ENCODE results near the gene DNAH1.

The DNAH1 gene

DNA sequence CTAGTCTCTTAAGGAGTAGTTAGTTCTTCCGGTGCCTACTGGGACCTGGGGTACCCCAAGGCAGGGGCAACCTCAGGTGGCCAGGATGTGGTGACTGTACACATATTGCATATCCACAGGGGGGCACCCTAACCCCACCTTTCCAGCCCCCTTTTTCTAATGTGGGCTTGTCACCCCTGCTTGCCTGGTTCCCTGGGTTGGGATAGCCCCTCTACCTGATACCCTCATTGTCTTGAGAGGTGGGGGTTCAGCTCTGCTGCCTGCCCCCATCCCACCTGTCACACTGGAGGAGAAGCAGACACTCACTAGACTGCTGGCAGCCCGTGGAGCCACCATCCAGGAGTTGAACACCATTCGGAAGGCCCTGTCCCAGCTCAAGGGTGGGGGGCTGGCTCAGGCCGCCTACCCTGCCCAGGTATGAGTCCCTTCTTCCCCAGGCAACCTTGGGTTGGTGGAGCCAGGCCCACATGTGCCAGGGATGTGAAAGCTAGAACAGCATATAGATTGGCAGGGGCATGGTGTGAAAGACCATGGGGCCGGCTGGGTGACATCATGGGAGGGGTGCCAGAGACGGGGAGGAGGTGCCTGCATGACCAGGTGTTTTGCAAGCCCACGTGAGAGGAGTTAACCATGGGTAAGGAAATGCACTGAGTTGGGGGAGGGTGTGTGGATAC lies 24.5 kb upstream of the DNAH1 start:
- peak; percentile 41 to 59 for DNase-seq

DNA sequence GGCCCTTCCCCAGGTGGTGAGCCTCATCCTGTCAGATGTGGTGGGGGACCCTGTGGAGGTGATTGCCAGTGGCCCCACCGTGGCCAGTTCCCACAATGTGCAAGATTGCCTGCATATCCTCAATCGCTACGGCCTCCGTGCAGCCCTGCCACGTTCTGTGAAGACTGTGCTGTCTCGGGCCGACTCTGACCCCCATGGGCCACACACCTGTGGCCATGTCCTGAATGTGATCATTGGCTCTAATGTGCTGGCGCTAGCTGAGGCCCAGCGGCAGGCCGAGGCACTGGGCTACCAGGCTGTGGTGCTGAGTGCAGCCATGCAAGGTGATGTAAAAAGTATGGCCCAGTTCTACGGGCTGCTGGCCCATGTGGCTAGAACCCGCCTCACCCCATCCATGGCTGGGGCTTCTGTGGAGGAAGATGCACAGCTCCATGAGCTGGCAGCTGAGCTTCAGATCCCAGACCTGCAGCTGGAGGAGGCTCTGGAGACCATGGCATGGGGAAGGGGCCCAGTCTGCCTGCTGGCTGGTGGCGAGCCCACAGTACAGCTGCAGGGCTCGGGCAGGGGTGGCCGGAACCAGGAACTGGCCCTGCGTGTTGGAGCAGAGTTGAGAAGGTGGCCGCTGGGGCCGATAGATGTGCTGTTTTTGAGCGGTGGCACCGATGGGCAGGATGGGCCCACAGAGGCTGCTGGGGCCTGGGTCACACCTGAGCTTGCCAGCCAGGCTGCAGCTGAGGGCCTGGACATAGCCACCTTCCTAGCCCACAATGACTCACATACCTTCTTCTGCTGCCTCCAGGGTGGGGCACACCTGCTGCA lies 23.7 kb upstream of the DNAH1 start:
- no peak for DNase-seq

DNA sequence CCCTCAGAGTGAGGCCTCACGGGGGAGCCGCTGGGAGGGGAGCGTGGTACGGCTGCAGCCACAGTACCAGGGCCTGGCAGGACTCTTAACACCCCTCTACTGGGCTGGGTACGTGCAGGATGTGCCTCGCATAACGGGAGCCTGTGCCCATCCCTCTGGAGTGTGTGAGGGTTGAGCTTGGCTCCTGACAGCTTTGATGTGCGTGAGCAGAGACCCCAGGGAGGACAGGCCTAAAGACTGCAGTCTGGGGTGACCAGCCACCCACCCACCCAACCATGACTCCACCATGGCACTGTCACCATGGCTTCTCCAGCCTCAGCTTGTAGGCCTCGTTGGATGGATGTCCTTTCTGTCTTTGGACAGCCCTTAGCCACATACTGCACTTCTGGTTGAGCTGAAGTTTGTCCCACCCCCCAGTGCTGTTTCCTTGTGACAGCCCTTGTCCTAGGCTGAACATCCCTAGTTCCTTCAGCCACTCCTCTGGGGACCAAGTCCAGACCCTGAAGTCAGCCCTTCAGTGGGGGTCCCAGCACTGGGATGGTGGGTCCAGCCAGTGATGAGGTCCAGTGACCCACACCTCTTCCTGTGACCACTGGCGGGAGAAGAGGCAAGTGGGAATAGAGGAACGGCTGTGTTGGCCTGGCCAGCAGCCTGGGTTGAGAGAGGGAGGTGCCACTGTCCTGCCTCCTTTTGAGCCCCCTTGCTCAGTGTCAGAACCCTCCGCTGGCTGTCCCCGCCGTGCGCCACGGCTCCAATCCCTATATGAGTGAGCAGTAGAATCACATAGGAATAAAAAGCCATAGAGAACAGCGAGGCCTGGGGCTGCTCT lies 22.4 kb upstream of the DNAH1 start:
- no peak for DNase-seq

DNA sequence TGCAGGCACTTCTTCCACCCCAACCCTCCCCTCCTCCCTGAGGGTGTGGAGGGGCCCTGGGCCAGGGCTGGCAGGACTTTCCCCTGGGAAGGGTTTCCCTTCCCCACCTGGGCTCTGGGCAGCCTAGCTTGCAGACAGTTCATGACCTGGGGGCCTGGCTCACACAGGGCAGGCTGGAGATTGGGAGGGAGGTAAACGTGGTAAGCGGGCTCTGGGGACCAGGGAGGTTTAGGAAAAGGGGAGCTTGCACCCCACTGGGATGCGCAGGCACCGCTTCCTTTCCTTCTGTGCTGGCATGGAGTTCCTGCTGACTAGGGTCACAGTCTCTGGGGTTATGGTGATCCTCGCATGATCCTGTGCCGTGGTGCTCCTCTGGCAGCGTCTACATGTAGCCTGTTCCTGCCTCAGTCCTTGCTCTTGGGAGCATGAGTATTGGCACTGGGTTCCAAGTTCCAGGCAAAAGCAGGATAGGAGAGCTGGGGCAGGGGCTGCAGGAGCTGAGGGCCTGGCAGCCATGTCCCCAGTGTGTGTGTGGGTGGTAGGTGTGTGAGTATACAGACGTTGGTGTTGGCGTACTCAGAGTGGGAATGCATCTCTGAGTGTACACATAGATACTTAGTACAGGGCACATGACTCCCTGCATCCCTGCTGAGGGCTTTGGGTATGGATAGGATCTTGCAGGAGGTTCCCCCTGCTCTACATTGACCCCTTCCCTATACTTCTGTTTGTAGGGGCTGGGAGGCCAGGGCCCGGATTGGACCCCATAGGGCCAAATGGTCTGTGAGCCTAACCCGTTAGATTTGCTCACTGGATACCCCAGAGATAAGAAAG lies 21.6 kb upstream of the DNAH1 start:
- DNase-seq = no peak

DNA sequence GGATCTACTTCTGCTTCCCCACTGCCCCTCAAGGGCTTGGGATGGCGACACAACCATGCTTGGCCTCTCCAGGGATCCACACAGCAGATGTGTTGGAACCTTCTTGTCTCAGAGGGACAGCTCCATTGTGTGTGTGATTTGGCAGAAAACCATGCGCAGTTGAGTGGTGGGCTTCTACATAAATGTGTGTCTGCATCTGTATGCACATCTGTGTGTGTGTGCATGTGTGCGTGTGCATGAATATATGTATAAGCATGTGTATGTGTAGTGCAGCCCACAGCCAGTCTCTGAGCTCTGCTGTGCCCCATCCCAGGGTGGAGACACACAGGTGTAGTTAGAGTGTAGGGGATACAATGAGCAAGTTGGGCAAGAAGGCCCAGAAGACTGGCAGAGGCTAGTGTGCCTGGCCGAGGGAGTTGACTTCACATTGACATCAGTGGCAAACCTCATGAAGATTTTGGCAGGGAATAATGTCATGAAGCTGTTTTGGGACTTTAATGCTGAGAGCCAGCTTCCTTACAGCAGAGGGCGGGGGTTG lies 20.4 kb upstream of the DNAH1 start:
- no peak for DNase-seq

DNA sequence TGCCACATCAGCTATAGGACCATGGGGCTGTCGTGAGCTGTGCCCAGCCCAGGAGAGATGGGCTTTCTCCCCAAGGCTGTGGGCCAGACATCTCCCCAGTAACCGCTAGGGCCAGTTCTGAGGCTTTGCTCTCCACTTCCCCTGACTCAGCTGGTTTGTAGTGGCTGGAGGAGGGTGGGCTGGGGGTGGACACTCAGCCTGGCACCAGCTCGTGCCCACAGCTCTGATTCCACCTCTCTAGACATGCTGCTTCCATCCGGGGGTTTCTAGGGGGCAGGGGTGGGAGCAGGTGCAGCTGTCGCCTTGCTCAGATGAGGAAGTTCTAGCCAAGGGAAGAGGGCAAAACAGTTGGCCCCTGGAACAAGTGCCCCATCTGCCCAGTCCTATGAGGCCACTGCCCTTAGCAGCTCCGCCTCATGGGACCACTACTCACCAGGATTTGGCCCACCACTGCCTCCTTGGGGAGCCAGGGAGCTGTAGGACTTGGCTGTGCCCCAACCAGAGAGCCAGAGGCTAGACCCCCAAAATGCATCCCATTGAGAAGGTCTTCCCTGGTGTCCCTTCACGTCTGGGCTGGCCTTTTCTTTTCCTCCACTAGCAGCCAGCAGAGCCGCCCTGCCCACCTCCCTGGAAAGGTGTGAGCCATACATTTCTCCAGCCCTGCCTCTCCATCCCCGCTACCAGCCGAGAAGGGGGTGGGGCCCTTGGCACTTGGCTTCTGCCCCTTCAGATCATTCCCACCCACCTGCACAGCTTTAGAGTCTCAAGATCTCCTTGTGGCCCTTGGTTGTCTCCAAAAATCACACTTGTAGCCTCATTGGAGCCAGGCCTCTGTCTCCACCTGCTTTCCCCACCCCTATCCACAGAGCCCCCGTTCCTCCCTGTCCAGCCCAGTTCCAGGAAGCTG lies 18.6 kb upstream of the DNAH1 start:
- no peak for DNase-seq

DNA sequence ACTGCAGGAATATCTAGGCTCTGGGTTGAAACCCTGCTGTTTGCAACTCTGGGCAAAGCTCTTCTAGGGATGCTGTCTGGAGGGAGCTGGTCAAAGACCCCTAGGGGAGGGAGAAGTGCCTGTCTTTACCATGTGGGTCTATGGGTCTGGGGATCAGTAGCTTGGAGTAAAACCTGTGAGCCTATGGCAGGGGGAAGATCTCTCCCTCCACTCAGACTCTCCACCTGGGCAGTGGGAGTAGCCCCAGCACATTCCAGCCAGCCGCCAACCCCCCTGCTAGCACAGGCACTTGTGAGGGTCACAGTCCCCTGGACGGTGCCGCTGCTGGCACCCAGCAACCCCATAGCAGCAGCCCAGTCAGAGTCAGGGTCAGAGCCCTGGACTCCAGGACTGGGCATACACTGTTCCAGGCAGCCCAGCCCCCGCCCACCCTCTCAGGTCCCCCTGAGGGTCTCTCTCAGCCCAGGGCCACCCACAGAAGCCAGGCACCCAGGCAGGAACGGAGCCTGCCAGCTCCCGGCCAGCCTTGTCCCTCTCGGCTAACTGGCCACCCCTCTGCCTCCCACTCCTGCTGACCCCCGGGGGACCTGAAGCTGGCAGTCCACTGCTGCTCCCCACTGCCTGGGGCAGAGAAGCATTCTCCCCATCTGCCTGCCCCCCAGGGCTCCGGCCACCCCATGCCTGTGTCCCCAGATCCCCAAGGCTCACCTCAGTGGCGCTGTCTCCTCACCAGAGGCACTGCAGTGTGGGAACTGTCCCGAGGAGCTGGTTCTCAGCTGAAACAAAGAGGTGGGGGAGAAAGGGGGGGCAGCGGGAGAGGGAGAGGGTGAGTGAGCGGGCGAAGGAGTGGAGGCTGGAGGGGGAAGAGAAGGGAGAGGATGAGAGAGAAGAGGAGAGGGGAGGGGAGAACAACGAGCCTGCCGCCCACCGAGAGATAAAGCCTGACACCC lies 17.7 kb upstream of the DNAH1 start:
- DNase-seq = no peak

DNA sequence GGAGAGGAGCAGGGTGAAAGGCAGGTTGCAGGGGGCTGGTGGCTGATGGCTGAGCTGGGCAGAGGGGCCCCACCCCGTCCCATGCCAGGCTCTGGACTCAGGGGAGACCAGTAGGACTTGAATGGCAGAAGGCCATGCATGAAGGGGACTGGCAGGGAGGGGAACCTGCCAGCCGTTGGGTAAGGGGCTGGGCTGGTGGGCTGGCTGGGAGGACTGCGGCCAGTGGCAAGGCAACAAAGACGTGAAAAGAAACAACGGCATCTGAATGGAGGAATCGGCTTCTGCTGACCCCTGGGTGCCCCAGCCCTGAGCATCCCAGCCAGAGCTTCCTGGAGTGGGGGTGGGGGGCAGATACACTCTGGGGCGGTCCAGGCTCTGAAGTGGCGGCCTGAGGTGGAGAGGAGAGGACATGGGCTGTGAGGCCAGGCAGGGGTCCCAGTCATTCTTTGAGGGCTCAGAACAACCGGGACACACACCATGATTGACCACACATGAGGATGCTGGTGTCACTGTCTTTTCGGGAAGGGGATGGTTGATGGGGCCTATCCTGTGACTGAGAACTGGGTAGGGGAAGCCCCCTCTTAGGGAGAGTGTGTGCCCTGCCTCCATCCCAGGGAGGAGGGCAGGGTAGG lies 16.8 kb upstream of the DNAH1 start:
- DNase-seq = no peak

DNA sequence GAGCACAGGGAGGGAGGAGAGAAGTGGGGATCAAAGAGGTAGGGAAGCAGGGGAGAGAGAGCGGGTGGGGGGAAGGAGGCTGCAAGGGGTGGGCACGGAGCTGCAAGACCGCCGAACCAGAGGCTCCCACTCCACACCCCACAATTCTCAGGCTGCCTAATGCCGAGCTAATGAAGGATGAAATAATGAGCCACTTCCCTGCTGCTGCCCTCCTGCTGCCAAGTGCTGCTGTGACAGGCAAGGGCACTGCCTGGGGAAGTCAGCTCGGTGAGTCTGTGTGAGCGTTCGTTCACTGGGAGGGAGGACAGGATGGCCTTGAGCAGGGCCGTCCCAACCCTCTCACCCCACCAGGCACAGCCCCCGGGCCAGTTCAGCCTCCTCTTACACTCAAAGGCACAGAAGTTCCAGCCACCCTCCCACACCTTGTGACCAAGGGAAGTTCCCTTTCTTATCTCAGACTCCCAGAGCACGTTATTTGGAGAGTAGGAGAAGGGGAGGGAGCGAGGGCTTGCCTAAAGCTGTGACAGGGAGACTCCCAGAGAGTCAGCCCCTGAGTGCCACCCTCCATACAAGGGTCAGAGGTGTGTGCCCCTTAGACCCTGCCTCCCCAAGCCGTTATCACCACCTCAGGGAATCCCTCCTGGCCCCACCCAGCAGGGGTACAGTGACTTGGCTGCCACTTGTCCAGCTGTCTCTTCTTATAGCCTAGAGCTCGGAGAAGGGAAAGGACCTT lies 16.1 kb upstream of the DNAH1 start:
- DNase-seq = no peak

DNA sequence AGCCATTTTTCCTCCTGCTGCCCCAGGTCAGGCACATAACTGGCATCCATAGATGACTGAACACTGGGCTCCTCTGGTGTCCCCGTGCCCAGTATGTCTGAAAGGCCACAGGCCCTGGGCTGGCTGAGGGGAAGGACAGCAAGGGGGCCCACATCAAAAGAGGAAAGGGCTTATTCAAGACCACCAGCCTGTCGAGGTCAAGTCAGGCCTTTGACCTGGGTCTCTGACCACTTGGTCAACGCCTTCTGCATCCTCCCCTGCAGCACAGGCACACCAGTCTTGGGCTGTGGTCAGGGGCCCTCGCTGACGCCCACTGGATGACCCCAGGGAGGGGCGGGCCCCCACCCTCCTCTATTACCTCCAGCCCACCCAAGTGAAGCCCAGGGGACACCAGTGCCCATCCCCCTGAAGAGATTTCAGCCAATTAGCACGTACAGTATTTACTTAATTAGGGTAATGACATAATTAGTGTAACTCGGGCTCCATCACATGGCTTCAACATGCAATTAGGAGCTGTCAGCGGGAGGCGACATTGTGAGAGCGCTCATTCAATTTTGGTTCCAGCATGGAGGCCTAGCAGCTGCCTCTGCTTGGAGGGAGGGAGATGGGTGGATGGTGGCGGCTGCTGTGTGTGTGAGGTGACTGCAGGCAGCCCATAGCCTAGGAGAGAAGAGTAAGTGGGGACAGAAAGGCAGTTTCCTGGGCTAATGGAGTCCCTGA lies 13.5 kb upstream of the DNAH1 start:
- DNase-seq = no peak

DNA sequence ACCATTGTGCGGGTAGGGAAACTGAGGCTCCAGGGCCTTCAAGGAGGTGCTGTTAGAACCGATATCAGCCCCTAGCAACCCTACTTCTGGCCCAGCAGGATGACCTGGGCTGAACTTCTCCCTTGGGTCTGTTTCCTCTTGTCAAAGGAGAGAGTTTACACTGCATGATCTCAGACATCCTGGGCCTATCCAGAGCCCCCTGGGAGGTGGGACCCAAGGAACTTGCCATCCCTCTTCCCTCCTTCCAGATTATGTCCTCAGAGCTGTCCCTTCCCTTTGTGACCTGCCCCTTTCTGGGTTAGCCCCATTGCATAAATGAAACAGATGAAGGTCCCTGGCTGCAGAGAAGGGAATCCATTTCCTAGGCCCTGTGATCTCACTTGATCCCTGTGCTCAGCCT lies 12.3 kb upstream of the DNAH1 start:
- DNase-seq = no peak

DNA sequence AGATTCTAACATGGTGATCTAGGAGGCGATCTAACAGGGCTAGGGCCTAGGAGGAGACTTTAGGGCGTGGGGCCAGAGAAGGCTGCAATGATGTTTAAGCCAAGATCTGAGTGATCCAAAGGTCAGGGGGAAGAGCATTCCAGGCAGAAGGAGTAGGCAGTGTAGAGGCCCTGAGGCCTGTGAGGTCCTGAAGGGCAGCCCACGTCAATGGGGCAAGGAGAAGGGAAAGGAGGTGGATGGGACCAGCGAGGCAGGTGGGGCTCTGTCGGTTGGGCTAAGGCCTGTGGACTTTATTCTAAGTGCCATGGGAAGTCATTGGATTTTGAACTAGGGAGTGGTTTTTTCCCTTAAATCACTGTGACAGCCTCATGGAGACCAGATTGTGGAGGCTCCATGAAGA lies 10.2 kb upstream of the DNAH1 start:
- no peak for DNase-seq

DNA sequence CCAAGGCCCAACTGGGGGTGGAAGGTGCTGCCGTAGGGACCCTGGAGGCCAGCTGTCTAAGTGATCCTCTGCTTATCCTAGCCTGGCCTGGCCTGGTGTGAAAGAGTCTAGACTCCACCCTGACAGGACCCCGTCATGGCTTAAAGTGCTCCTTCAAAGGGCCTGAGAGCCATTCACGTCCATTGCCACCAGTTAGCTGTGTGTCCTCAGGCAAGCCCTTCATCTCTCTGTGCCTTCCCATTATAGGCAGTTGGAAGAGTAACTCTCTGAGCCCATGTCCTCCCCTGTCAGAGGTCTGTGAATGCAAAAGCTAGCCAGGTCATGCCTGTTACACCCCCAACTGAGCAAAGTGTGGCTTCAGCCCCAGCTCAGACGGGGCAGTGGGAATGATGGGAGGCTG lies 9.1 kb upstream of the DNAH1 start:
- DNase-seq = no peak

DNA sequence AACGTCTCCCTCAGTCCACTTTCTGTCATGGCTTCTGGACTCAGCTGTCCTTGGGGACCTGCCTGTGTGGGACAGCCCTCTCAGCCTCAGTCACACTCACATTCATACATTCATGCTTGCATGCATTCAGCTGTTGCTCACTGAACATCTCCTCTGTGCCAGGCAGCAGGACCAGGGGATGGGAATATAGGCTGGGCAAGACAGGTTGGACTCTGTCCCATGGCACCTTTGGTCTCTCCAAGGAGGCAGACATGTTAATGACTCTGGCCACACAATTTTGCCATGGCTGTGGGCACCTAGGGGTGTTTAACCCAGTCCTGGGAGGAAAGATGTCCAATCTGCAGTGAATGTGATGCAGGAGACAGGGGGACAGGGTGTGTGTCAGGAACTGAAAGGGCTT lies 7.8 kb upstream of the DNAH1 start:
- DNase-seq = no peak

DNA sequence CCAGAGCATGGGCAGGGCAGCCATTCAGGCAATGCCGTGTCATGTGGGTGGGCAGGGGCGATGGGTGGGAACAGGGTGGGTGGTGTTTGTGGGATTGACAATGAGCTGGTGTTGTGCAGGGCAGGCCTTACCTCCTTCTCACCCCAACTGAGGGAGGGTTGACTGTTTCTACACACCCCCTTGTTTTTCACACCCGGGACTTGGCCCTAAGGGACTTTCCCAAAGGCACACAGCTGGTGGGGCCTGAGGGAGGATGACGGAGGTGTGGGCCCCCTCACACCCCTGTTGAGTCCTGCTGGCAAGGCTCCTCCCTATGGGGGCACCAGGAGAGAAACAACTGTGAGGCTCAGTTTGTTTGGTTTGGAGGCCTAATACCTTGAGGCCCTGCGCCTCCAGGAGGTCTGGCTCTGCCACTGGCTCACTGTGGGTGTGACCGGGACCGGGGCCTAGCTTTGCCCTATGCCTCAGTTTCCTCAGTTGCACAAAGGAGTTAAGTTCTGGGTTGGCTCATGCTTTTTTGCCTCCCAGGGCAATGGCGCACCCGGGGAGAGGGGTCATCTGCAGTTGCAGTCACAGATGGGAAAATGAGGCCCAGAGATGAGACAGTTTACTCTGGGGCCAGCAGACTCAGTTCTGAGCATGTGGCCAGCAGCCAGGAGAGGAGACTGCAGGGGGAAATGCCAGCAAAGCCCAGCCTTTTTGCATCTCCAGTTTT lies 5.1 kb upstream of the DNAH1 start:
- DNase-seq = peak; percentile 58 to 70

DNA sequence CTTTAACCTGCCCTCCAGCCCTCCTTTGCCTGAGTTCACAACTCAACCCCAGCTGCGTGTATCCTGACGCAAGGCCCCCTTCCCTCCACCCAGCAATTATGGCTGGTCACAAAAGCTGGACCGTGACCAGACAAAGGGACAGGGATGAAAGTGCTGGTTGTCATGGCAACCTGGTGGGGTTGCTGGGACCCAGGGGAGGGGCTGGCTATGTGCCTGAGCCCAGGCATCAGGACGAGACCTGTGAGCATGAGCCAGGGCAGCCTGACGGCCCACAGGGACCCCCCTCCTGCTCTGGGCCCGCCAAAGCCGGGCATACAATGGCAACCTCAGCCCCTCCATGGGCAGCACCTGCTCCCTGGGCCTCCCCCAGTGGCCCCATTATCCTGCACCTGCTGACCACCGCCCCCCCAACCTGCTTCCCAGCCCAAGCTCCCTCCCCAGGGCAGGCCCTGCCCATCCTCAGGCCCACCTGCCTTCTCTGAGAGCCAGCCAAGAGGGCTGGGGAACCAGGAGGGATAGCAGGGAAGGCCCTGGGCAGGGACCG lies 4.5 kb upstream of the DNAH1 start:
- no peak for DNase-seq

DNA sequence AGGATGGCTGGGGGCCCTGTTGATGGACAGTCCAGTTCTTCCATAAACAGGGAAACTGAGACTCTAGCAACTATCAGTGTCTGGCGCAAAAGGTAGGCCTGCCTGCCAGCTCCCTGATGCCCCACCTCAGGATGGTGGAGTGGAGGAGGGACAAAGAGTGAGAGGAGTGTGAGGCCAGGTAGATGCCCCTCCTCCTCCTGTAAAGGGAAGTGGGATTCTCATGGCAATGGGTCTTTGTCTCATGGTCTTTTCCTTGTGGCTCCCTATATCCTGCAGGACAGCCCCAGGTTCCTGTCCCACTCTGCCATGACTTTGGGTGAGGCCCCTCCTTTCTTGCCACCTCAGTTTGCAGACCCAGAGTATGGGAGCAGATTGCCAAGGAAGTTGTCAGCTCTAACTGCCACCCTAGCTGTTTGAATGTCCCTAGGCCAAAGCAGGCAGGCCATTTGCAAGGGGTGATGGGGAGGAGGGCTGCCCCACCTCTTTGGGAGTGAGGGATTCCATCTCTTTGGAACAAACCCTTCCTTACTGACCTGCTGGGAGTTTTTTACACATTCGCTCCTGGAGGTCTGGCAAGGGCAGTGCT lies 2.8 kb upstream of the DNAH1 start:
- no peak for DNase-seq

Data from CD4-positive, alpha-beta T cell treated with Interferon alpha-2 for 1 hour (primary cell).